HCT116 (cell line): Measurements from ENCODE around the gene SLC1A4. TPM values are rescaled to one million over a fixed set of nuclear protein-coding genes. Genes with fewer than 3 reads are reported as not detected.
A peak's percentile ranks its signal among the peaks of the same experiment; 100 is the strongest.

Source experiments
- ATAC-seq: fragments of 200-7000 bp; cut with Tn5 transposase; 2 replicates; pipeline ENCODE4 v1.9.1; 2020; ENCODE audit warnings: mild to moderate bottlenecking, moderate library complexity
- BruUV-seq: library from RNA; stranded (reverse); fragments of 400-500 nt; replicated peaks from 2 replicates; lab custom pipeline; 2021; lab: Mats Ljungman, UMichigan
- CTCF ChIA-PET: fragments of 300-600 bp; sonication (Branson Sonifier 250); formaldehyde crosslinking; loops from one replicate; lab custom pipeline; 2021; ENCODE audit warnings: antibody characterized with exemption; lab: Charles Lee
- POLR2A ChIA-PET: fragments of 300-600, 350-600 bp; sonication (Branson Sonifier 250); formaldehyde crosslinking; loops from one replicate; lab custom pipeline; 2021; ENCODE audit warnings: antibody characterized with exemption; lab: Charles Lee
- RAD21 ChIA-PET, 2 experiments: fragments of 300-600 bp; sonication (Branson Sonifier 250); formaldehyde crosslinking; loops; one replicate each; lab custom pipeline; 2023; ENCODE audit warnings: low total read pairs in 2 of 2; ENCODE audit not compliant: uncharacterized antibody in 2 of 2, unreplicated experiment in 2 of 2, low non-redundant PET in 1 of 2; lab: Charles Lee
- DNase-seq: peaks from one replicate; pipeline ENCODE4 v3.0.0-alpha.2; 2010; ENCODE audit warnings: low read depth, low spot score
- H2AFZ ChIP-seq: fragments of 200-600 bp; shearing (Covaris generic), sonication (generic); 2 replicates; pipeline ENCODE4 v1.6.1; 2017; ENCODE audit warnings: low read depth, mixed run types, mixed read lengths, antibody characterized with exemption, low read length; ENCODE audit not compliant: poor library complexity, severe bottlenecking
- H3K27ac ChIP-seq: 2 replicates; pipeline ENCODE4 v1.5.1; 2012; ENCODE audit warnings: low read depth, low read length
- H3K27me3 ChIP-seq: fragments of 200-600 bp; sonication (generic); 2 replicates; pipeline ENCODE4 v1.6.1; 2016; ENCODE audit warnings: mixed run types, low read length, mixed read lengths; ENCODE audit not compliant: insufficient read depth
- H3K36me3 ChIP-seq, 2 experiments: fragments of 200-500 bp in 1 of 2; fragments of 200-600 bp in 1 of 2; sonication (Bioruptor generic) in 1 of 2; sonication (generic) in 1 of 2; 2 replicates each; pipeline versions ENCODE4 v1.5.1 to v1.6.1; 2014 to 2016; ENCODE audit warnings: low read length in 2 of 2, inconsistent platforms in 1 of 2, mixed read lengths in 1 of 2, mixed run types in 1 of 2; ENCODE audit not compliant: insufficient read depth in 2 of 2, control insufficient read depth in 1 of 2
- H3K4me1 ChIP-seq, 2 experiments: fragments of 200-600 bp in 1 of 2; sonication (generic) in 1 of 2; 2 replicates each; pipeline versions ENCODE4 v1.5.1 to v1.6.1; 2012 to 2017; ENCODE audit warnings: low read length in 2 of 2, inconsistent platforms in 1 of 2, mild to moderate bottlenecking in 1 of 2, mixed read lengths in 1 of 2, mixed run types in 1 of 2, moderate library complexity in 1 of 2; ENCODE audit not compliant: insufficient read depth in 2 of 2, control insufficient read depth in 1 of 2
- H3K4me2 ChIP-seq: fragments of 200-600 bp; sonication (generic); 2 replicates; pipeline ENCODE4 v1.6.1; 2017; ENCODE audit warnings: mixed run types, low read length, mixed read lengths
- H3K4me3 ChIP-seq, 2 experiments: fragments of 200-600 bp in 1 of 2; sonication (generic) in 1 of 2; replicated peaks in 1 of 2; 2 replicates each; pipeline ENCODE4 v1.5.1; 2011 to 2016; ENCODE audit warnings: low read length in 2 of 2, control low read depth in 1 of 2, low read depth in 1 of 2, mild to moderate bottlenecking in 1 of 2, mixed read lengths in 1 of 2, mixed run types in 1 of 2
- H3K79me2 ChIP-seq: fragments of 200-600 bp; sonication (generic); 2 replicates; pipeline ENCODE4 v1.6.1; 2017; ENCODE audit warnings: mild to moderate bottlenecking, mixed run types, low read length, moderate library complexity, mixed read lengths; ENCODE audit not compliant: insufficient read depth
- H3K9ac ChIP-seq: fragments of 200-600 bp; sonication (generic); 2 replicates; pipeline ENCODE4 v1.6.1; 2016; ENCODE audit warnings: low read length, mixed read lengths
- H3K9me2 ChIP-seq: fragments of 200-600 bp; sonication (generic), shearing (Covaris generic); 2 replicates; pipeline ENCODE4 v1.6.1; 2017; ENCODE audit warnings: mixed run types, mild to moderate bottlenecking, moderate library complexity; ENCODE audit not compliant: insufficient read depth
- H3K9me3 ChIP-seq, 2 experiments: fragments of 200-500 bp in 1 of 2; fragments of 200-600 bp in 1 of 2; sonication (Bioruptor generic) in 1 of 2; sonication (generic) in 1 of 2; 2 replicates each; pipeline ENCODE4 v1.6.1; 2014 to 2017; ENCODE audit warnings: low read length in 2 of 2, mixed read lengths in 2 of 2, inconsistent platforms in 1 of 2, low read depth in 1 of 2, mild to moderate bottlenecking in 1 of 2, mixed run types in 1 of 2, moderate library complexity in 1 of 2; ENCODE audit not compliant: control insufficient read depth in 1 of 2, insufficient read depth in 1 of 2
- H4K20me1 ChIP-seq: fragments of 200-600 bp; sonication (generic), shearing (Covaris generic); 2 replicates; pipeline ENCODE4 v1.6.1; 2017; ENCODE audit warnings: mixed run types, mild to moderate bottlenecking, moderate library complexity; ENCODE audit not compliant: insufficient read depth
- CEBPB ChIP-seq: IDR thresholded peaks from 2 replicates; pipeline ENCODE4 v1.6.1; 2012; ENCODE audit warnings: low read depth
- EZH2 ChIP-seq: fragments of 200-600 bp; sonication (generic); IDR thresholded peaks from 2 replicates; pipeline ENCODE4 v1.6.1; 2017; ENCODE audit warnings: antibody characterized with exemption, mixed run types
- MAX ChIP-seq: IDR thresholded peaks from 2 replicates; pipeline ENCODE4 v1.6.1; 2012
- POLR2AphosphoS5 ChIP-seq: IDR thresholded peaks from 2 replicates; pipeline ENCODE4 v1.6.1; 2011; ENCODE audit warnings: mild to moderate bottlenecking, low read depth, low read length, moderate library complexity
- YY1 ChIP-seq: IDR thresholded peaks from 2 replicates; pipeline ENCODE4 v1.6.1; 2011; ENCODE audit warnings: low read length, low read depth, moderate library complexity, mild to moderate bottlenecking; ENCODE audit not compliant: insufficient replicate concordance; ENCODE audit errors: extremely low read depth
- intact Hi-C: fragments of 100-400 bp; cut with micrococcal nuclease; formaldehyde crosslinking; loops from 2 replicates; pipeline ENCODE4 v1.10.0; 2022
- total RNA-seq: library from RNA; stranded (reverse); gene quantifications from one replicate; pipeline ENCODE4 v1.2.1, GENCODE V29; 2021; ENCODE audit not compliant: unreplicated experiment
- TF ChIP-seq, protein P1 (sequence below): IDR thresholded peaks from 2 replicates; pipeline ENCODE4 v1.6.1; 2011; ENCODE audit warnings: mild to moderate bottlenecking, low read length, moderate library complexity; ENCODE audit not compliant: insufficient replicate concordance; ENCODE audit errors: extremely low read depth

Gene SLC1A4
- total RNA-seq, 1 experiment from 2014 or later, result 9.2 TPM

DNA sequence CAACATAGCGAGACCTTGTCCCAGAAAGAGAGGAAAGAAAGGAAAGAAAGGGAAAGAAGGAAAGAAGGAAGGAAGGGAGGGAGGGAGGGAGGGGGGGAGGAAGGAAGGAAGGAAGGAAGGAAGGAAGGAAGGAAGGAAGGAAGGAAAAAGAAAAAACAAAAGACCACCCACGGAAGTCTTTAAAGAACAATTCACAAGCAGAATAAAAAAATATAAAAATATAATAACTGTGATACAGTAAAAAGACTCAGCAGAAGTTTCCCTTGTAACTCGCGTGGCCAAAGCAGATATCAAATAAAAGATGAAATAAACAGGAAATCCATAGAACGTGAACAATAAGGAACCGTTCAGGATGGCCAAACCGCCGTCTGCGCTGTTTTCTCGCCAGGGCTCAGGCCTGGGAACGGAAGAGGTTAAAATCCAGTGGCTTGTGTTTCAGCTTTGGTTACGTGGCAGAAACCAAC, 1.2 kb upstream of the SLC1A4 start:
- RAD21 ChIA-PET, result no interaction called here
- TF ChIP-seq POLR2AphosphoS5 (no peak), EZH2 (no peak), CEBPB (no peak), YY1 (no peak), MAX (no peak)
- TF ChIP-seq, protein P1, sequence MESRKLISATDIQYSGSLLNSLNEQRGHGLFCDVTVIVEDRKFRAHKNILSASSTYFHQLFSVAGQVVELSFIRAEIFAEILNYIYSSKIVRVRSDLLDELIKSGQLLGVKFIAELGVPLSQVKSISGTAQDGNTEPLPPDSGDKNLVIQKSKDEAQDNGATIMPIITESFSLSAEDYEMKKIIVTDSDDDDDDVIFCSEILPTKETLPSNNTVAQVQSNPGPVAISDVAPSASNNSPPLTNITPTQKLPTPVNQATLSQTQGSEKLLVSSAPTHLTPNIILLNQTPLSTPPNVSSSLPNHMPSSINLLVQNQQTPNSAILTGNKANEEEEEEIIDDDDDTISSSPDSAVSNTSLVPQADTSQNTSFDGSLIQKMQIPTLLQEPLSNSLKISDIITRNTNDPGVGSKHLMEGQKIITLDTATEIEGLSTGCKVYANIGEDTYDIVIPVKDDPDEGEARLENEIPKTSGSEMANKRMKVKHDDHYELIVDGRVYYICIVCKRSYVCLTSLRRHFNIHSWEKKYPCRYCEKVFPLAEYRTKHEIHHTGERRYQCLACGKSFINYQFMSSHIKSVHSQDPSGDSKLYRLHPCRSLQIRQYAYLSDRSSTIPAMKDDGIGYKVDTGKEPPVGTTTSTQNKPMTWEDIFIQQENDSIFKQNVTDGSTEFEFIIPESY, result no peak
- H3K79me2 ChIP-seq, result no peaks in the 10 kb centered on the region
- no peak overlapping the region for H3K9ac ChIP-seq
- H3K36me3 ChIP-seq, result no peaks in the 10 kb centered on the region
- H3K4me2 ChIP-seq, result peak overlapping the region; percentile 95; the same call in 1 of the 2 replicates
- no peaks in the 10 kb centered on the region for H3K9me2 ChIP-seq
- peaks cover 3% of the 10 kb centered on the region; the same call in 1 of the 2 replicates for H3K27me3 ChIP-seq
- no peaks in the 10 kb centered on the region for H4K20me1 ChIP-seq
- POLR2A ChIA-PET, result no interaction called here
- ATAC-seq (no peak), DNase-seq (no peak)
- no peak overlapping the region for H2AFZ ChIP-seq
- no TSS peak for BruUV-seq
- CTCF ChIA-PET, result no interaction called here
- H3K4me1 ChIP-seq, result peaks cover 0 to 18% of the 10 kb centered on the region in 2 experiments; a peak in 2 of 4 replicates
- no peaks in the 10 kb centered on the region for H3K9me3 ChIP-seq
- no peak overlapping the region for H3K27ac ChIP-seq
- no peak overlapping the region; a peak in 1 of 4 replicates for H3K4me3 ChIP-seq
- intact Hi-C loops, result no loop called here
